Measurements from ENCODE around the gene LRRFIP1. TPM values are rescaled to one million over a fixed set of nuclear protein-coding genes. Genes with fewer than 3 reads are reported as not detected.
"Not testable (repeated sequence)": the region's sequence is repeated elsewhere in the genome, so short reads cannot be mapped to it uniquely, and the experiment has no call there.

The LRRFIP1 gene
- total RNA-seq, 1 donor from 2014 or later, result 157 TPM

DNA sequence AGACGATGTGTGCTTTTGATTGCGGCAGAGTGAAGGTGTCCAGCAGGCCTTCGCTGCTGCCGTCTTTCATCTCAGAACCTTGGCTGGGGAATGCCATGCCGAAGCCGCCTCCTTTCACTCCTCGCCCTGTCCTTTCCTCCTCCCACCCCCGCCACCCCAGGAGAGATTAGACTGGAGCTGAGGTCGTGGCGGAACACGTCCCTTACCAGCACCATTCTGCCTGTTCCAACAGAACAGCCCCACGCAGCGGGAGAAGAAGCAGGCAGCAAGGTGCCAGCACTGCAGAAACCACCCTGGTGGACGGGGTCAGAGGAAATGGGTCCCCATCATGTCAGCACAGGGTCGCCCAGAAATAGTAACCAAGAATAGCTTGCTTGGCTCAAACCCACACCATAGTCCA, 146.4 kb downstream of the LRRFIP1 start:
- intact Hi-C loops (cut with DNase I), result no loop called here
- DNase-seq (ENCODE audit: low spot score), result no peak

DNA sequence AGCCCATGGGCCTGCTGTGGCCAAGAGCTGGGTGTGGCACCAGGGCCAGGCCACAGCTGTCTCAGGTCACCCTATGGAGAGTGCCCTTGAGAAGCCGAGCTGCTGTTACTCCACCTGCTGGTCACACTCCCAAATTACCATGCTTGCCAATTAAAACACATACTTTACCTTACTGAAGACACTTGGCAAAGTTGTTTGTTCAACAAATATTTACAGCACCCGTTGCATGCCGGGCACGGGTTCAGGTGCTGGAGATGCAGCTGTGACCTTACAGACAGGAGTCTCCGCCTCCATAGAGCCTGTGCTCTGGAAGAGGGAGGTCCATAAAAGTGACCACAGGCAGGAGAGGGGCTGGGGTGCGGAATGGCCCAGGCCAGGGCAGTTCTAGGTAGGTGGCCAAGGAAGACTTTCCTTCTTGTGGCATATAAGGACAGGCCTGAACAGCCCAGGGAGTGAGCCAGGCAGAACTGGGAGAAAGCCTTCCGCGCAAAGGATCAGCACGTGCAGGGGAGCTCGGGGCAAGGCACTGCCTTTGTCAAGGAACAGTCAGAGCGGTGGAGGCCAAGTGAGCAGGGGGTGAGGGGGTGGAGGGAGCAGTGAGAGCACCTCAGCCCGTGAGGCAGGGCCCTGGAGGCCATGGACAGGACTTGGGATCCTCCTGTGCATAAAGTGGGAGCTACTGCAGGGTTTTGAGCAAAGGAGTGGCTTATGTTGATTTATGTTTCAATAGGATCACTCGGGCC, 147.6 kb downstream of the LRRFIP1 start:
- DNase-seq (ENCODE audit: low spot score), result no peak
- intact Hi-C loops (cut with DNase I), result no loop called here

DNA sequence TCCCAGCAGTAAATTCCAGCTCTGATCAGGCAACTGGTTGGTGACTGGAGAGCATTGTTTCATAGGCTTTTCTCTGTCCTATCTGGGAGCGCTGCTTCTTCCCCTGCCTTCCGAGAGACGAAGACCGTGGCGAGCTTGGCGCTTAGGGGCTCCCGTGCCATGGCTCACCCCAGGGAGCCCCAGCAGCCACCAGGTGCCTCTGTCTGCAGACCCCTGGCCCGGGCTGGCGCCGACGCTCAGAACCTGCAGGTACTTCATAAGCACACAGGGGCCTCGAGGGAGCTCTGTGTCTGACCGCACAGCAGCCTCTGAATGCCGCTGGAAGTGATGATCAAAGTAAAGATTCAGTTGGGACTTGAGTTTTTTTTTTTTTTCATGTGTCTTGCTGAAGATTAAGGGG, 152.1 kb downstream of the LRRFIP1 start:
- DNase-seq (ENCODE audit: low spot score), result no peak
- intact Hi-C loops (cut with DNase I), result no loop called here

- intact Hi-C loops (cut with DNase I), result no loop called here
- DNase-seq (ENCODE audit: low spot score), result no peak
These were observed 154.8 kb downstream of the LRRFIP1 start for GRCh38 chr2:237782181-237782580.

DNA sequence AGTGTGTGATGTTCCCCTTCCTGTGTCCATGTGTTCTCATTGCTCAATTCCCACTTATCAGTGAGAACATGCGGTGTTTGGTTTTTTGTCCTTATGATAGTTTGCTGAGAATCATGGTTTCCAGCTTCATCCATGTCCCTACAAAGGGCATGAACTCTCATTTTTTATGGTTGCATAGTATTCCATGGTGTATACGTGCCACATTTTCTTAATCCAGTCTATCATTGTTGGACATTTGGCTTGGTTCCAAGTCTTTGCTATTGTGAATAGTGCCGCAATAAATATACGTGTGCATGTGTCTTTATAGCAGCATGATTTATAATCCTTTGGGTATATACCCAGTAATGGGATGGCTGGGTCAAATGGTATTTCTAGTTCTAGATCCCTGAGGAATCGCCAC, 156.3 kb downstream of the LRRFIP1 start:
- intact Hi-C loops (cut with DNase I); DNase-seq (ENCODE audit: low spot score): not testable (repeated sequence)

DNA sequence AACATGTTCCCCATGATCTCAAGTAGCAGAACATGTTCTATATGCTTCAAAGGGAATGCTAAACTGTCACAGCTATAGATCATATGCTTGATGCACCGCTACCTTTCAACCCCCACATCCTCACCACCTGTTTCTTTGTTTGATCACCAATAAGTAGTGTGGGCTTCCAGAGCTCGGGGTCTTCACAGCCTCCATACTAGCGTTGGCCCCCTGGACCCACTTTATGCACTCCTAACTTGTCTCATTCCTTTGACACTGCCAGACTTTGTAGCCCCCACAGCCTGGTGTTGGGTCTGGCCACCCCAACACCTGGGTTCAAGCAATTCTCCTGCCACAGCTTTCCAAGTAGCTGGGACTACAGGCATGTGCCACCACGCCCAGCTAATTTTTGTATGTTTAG, 159.5 kb downstream of the LRRFIP1 start:
- no peak for DNase-seq (ENCODE audit: low spot score)
- intact Hi-C loops (cut with DNase I), result no loop called here

- intact Hi-C loops (cut with DNase I), result no loop called here
- no peak for DNase-seq (ENCODE audit: low spot score)
These were observed 163.0 kb downstream of the LRRFIP1 start for GRCh38 chr2:237790353-237790752.

GRCh38 chr2:237791977-237792727, 164.8 kb downstream of the LRRFIP1 start:
- intact Hi-C loops (cut with DNase I), result no loop called here
- DNase-seq (ENCODE audit: low spot score), result no peak

DNA sequence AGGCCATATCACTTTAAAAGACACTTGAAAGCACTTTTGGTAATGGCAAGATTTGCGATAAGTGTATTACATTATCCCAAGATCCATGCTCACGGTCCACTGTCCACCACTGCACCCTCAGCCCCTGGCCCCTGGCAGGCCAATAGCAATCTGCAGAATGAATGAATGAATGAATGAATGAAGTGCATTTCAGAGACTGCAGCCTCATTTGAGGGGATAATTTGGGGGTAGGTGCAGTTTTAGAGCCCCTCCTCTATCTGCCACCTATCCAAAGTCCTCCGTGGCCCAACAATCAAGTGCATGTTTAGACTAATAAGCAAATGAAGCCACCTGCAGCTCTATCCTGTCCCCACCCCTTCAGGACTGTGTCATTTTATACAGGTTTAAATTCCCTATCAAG, 169.9 kb downstream of the LRRFIP1 start:
- intact Hi-C loops (cut with DNase I), result no loop called here
- DNase-seq (ENCODE audit: low spot score), result no peak

- intact Hi-C loops (cut with DNase I), result no loop called here
- no peak for DNase-seq (ENCODE audit: low spot score)
These were observed 171.1 kb downstream of the LRRFIP1 start, which contains the start of gene RBM44 for GRCh38 chr2:237798236-237799059. RBM44 (plus strand) TSS chr2:237798779; CDS start chr2:237813610, 14,831 bp downstream.

DNA sequence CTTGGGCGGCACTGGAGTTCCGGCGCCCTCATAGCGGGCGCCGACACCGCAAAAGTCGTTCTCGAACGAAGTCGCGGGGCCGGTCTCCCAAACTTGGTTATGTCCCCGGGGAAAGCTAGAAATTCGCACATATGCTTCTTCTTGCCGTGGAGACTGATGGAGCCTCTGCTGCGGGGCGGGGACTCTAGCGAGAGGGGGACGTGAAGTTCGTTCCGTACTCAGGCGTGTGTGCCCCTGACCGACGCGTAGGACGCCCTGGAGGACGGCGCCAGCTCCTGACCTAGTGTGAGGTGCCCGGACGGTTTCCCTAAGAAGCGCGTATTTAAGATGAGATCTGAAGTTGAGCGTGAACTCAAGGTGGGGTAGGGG, 171.7 kb downstream of the LRRFIP1 start:
- intact Hi-C loops (cut with DNase I), result no loop called here
- DNase-seq (ENCODE audit: low spot score), result no peak

- DNase-seq (ENCODE audit: low spot score), result no peak
- intact Hi-C loops (cut with DNase I), result no loop called here
These were observed 174.1 kb downstream of the LRRFIP1 start for GRCh38 chr2:237801466-237801865.

- DNase-seq (ENCODE audit: low spot score), result no peak
- intact Hi-C loops (cut with DNase I), result no loop called here
These were observed 178.9 kb downstream of the LRRFIP1 start for GRCh38 chr2:237806334-237806733.

- intact Hi-C loops (cut with DNase I), result no loop called here
- DNase-seq (ENCODE audit: low spot score), result no peak
These were observed 188.2 kb downstream of the LRRFIP1 start for GRCh38 chr2:237815637-237816036.

DNA sequence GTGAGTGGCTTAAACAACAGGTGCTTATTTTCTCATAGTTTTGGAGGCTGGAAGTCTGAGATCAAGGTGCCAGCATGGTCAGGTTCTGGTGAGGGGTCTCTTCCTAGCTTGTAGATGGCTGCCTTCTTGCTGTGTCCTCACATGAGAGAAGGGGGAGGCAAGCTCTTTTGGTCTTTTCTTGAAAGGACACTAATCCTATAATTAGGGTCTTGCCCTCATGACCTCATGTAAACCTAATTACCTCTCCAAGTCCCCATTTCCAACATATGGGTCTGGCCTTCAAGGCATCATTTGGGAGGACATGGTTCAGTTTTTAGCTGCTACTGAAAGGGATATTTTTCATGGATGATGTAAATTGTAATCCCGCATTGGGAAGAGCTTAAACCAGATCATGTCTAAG, 189.1 kb downstream of the LRRFIP1 start:
- intact Hi-C loops (cut with DNase I), result no loop called here
- no peak for DNase-seq (ENCODE audit: low spot score)

DNA sequence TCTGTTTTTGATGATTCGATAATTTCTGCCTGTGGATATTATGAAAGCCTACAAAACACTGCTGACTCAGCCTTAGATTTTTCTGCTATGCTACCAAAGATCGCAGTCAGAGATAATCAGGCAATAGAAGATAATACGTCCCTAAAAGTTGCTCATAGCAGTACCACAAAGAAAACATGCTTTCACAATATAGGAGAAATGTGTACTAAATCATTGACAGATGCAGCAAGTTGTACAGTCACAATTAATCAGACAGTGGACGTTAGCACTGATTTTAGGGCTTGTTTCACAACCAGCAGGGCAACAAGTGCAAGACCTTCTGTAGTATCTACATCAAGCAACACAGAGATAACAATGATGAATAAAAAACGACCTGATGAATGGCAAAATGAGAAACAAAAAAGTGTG, 190.7 kb downstream of the LRRFIP1 start:
- DNase-seq (ENCODE audit: low spot score), result no peak
- intact Hi-C loops (cut with DNase I), result no loop called here

DNA sequence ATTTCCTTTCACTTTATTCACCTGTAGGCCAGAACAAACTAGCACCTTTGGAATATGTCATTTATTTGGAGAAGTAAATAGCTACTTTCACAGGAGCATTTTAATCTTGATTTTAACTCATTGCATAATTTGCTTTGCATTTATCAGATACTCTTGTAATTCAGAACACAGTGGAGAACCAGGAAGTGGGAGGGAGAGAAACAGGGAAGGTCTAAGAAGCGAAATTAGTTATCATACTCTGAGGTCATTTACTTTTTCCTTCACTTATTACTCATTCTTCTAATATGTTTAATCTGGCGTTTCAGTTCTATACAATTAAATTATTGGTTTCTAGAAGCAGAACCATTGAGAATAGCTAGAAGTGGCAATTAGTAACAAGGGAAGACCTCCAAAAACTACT, 191.8 kb downstream of the LRRFIP1 start:
- no peak for DNase-seq (ENCODE audit: low spot score)
- intact Hi-C loops (cut with DNase I), result no loop called here

- DNase-seq (ENCODE audit: low spot score), result no peak
- intact Hi-C loops (cut with DNase I), result no loop called here
These were observed 193.0 kb downstream of the LRRFIP1 start for GRCh38 chr2:237820421-237820820.

DNA sequence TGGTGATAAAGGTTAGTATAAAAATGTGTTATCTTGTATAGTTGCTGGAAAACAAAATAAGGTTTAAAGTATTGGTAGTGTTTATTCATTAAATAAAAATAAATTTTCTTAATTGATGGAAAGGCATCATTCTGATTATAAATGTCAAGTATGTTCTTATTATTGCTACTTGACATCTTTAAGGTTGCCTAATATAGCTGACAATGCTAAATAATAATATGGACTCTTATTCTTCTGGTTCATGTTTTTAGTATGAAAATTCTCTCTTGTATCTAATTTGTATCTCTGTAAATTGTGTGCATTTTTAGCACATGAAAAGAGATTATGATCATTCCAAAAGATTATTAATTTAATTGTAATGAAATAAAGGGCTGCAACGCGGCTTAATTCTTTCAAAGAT, 196.2 kb downstream of the LRRFIP1 start:
- no peak for DNase-seq (ENCODE audit: low spot score)
- intact Hi-C loops (cut with DNase I), result no loop called here

DNA sequence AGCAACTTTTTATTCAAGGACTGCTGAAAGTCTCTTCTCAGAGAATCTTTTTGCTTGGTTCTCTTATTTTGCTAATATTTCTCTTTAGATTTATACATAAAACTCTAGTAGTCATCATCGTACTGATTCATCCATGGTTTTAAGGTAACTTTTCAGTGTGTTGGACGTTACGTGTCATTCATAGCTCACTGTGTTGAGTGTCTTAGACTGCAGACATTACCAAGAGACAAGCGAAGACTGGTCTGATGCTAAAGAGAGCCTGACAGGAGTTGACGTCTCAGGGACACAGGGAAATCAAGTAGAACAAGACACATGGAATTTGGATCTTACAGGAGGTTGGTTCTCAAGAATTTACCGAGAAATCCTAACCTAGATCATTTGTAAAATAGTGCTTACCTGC, 196.7 kb downstream of the LRRFIP1 start:
- no peak for DNase-seq (ENCODE audit: low spot score)
- intact Hi-C loops (cut with DNase I), result no loop called here

Measured in cardiac septum (tissue), 1 donor.